ENCODE measurements around the gene EIF2S2. TPM values are rescaled to one million over a fixed set of nuclear protein-coding genes. Genes with fewer than 3 reads are reported as not detected.

The EIF2S2 gene
- total and polyA plus RNA-seq, 2 experiments from 2014 or later, result 40.9 to 75.8 TPM

GRCh38 chr20:34120213-34120612 lies 8.2 kb upstream of the EIF2S2 start:
- Histone ChIP-seq H3K79me2 (no peaks in the 10 kb centered on the region), H3K9me2 (replicated peaks; ENCODE audit: insufficient read depth) (no peaks in the 10 kb centered on the region), H3K4me1 (ENCODE audit: insufficient read depth) (no peaks in the 10 kb centered on the region), H3K27ac (no peak overlapping the region), H3K36me3 (replicated peaks; ENCODE audit: insufficient read depth, low read depth) (no peaks in the 10 kb centered on the region), H3K9me3 (ENCODE audit: low read depth) (no peaks in the 10 kb centered on the region), H2AFZ (no peak overlapping the region), H3K27me3 (peaks cover 4% of the 10 kb centered on the region), H3K4me3 (no peak overlapping the region), H4K20me1 (ENCODE audit: insufficient read depth, poor library complexity, severe bottlenecking) (no peaks in the 10 kb centered on the region), H3K4me2 (no peak overlapping the region)
- TF ChIP-seq EZH2phosphoT487 (IDR thresholded peaks at IDR 0.05; ENCODE audit: low read depth, severe bottlenecking, unreplicated experiment) (no peak), CTCF (IDR thresholded peaks at IDR 0.05; ENCODE audit: poor library complexity) (no peak), EZH2 (IDR thresholded peaks at IDR 0.05; ENCODE audit: borderline replicate concordance) (no peak)
- 83% methylated on average over 2 of the region's 2 CpGs for WGBS (ENCODE audit: low lambda C conversion rate, missing lambda C conversion rate)
- DNase-seq (ENCODE audit: low spot score), result no peak

- H4K20me1 ChIP-seq (ENCODE audit: insufficient read depth, poor library complexity, severe bottlenecking), result peaks cover 10% of the 10 kb centered on the region
- no peak overlapping the region for H3K27ac ChIP-seq
- TF ChIP-seq CTCF (IDR thresholded peaks at IDR 0.05; ENCODE audit: poor library complexity) (no peak), EZH2 (IDR thresholded peaks at IDR 0.05; ENCODE audit: borderline replicate concordance) (no peak), EZH2phosphoT487 (IDR thresholded peaks at IDR 0.05; ENCODE audit: low read depth, severe bottlenecking, unreplicated experiment) (no peak)
- H3K36me3 ChIP-seq (replicated peaks; ENCODE audit: insufficient read depth, low read depth), result no peaks in the 10 kb centered on the region
- H2AFZ ChIP-seq, result no peak overlapping the region
- H3K4me1 ChIP-seq (ENCODE audit: insufficient read depth), result peaks cover 3% of the 10 kb centered on the region
- H3K79me2 ChIP-seq, result peaks cover 16% of the 10 kb centered on the region
- no peak overlapping the region for H3K4me3 ChIP-seq
- H3K27me3 ChIP-seq, result peaks cover 4% of the 10 kb centered on the region
- DNase-seq (ENCODE audit: low spot score), result no peak
- no peaks in the 10 kb centered on the region for H3K9me3 ChIP-seq (ENCODE audit: low read depth)
- no peak overlapping the region for H3K4me2 ChIP-seq
- H3K9me2 ChIP-seq (replicated peaks; ENCODE audit: insufficient read depth), result no peaks in the 10 kb centered on the region
Measured at GRCh38 chr20:34115232-34115631, 3.2 kb upstream of the EIF2S2 start.

GRCh38 chr20:34114809-34115208 lies 2.8 kb upstream of the EIF2S2 start:
- no peaks in the 10 kb centered on the region for H3K9me3 ChIP-seq (ENCODE audit: low read depth)
- no peak overlapping the region for H3K4me2 ChIP-seq
- peaks cover 4% of the 10 kb centered on the region for H3K27me3 ChIP-seq
- no peaks in the 10 kb centered on the region for H3K36me3 ChIP-seq (replicated peaks; ENCODE audit: insufficient read depth, low read depth)
- DNase-seq (ENCODE audit: low spot score), result no peak
- H2AFZ ChIP-seq, result no peak overlapping the region
- TF ChIP-seq EZH2 (IDR thresholded peaks at IDR 0.05; ENCODE audit: borderline replicate concordance) (no peak), EZH2phosphoT487 (IDR thresholded peaks at IDR 0.05; ENCODE audit: low read depth, severe bottlenecking, unreplicated experiment) (no peak), CTCF (IDR thresholded peaks at IDR 0.05; ENCODE audit: poor library complexity) (no peak)
- H3K4me3 ChIP-seq, result no peak overlapping the region
- peaks cover 14% of the 10 kb centered on the region for H4K20me1 ChIP-seq (ENCODE audit: insufficient read depth, poor library complexity, severe bottlenecking)
- no peak overlapping the region for H3K27ac ChIP-seq
- WGBS (ENCODE audit: low lambda C conversion rate, missing lambda C conversion rate), result 88% methylated on average over 4 of the region's 4 CpGs
- peaks cover 20% of the 10 kb centered on the region for H3K79me2 ChIP-seq
- peaks cover 8% of the 10 kb centered on the region for H3K4me1 ChIP-seq (ENCODE audit: insufficient read depth)
- H3K9me2 ChIP-seq (replicated peaks; ENCODE audit: insufficient read depth), result no peaks in the 10 kb centered on the region

GRCh38 chr20:34112600-34113101 lies 608 bp upstream of the EIF2S2 start:
- WGBS (ENCODE audit: low lambda C conversion rate, missing lambda C conversion rate), result 2% methylated on average over 18 of the region's 18 CpGs
- Histone ChIP-seq H3K9me3 (ENCODE audit: low read depth) (no peaks in the 10 kb centered on the region), H4K20me1 (ENCODE audit: insufficient read depth, poor library complexity, severe bottlenecking) (peaks cover 36% of the 10 kb centered on the region), H3K4me1 (ENCODE audit: insufficient read depth) (peaks cover 16% of the 10 kb centered on the region), H3K79me2 (peaks cover 41% of the 10 kb centered on the region), H2AFZ (peak overlapping the region; percentile 99), H3K4me3 (peak overlapping the region; percentile 10), H3K9me2 (replicated peaks; ENCODE audit: insufficient read depth) (no peaks in the 10 kb centered on the region), H3K27me3 (no peaks in the 10 kb centered on the region), H3K36me3 (replicated peaks; ENCODE audit: insufficient read depth, low read depth) (no peaks in the 10 kb centered on the region), H3K27ac (peak overlapping the region; percentile 79), H3K4me2 (peak overlapping the region; percentile 89)
- no peak for TF ChIP-seq EZH2phosphoT487 (IDR thresholded peaks at IDR 0.05; ENCODE audit: low read depth, severe bottlenecking, unreplicated experiment)
- no peak for TF ChIP-seq EZH2 (IDR thresholded peaks at IDR 0.05; ENCODE audit: borderline replicate concordance)
- TF ChIP-seq CTCF (IDR thresholded peaks at IDR 0.05; ENCODE audit: poor library complexity), result no peak
- DNase-seq (ENCODE audit: low spot score), result no peak
